ENCODE measurements around the gene ADGRD1. TPM values are rescaled to one million over a fixed set of nuclear protein-coding genes. Genes with fewer than 3 reads are reported as not detected.

The ADGRD1 gene
- polyA plus RNA-seq, 3 donors: 4.7 to 17.9 (median 4.9) TPM

GRCh38 chr12:130989391-130989790 is 35.7 kb downstream of the ADGRD1 start:
- no peak overlapping the region for H3K27ac ChIP-seq (ENCODE audit: low read depth in 1 of 2, low read length in 2 of 2)
- Mint-ChIP-seq H3K9me3 (peaks cover 0 to 4% (median 0%) of the 10 kb centered on the region in 7 donors), H3K4me1 (no peaks in the 10 kb centered on the region), H3K4me3 (no peak overlapping the region), H3K36me3 (peaks cover 32 to 46% of the 10 kb centered on the region in 2 donors), H3K27me3 (ENCODE audit: low read depth in 3 of 3) (peaks cover 9 to 35% (median 23%) of the 10 kb centered on the region in 3 donors), H3K27ac (no peak overlapping the region)
- 92% methylated on average over 6 of the region's 8 CpGs for WGBS (ENCODE audit: insufficient coverage)
- intact Hi-C loops (cut with micrococcal nuclease): no loop called here
- H3K36me3 ChIP-seq (replicated peaks in 1 of 2; ENCODE audit: control insufficient read depth in 1 of 2, insufficient read depth in 2 of 2, low read length in 2 of 2): peaks cover 0 to 22% of the 10 kb centered on the region in 2 donors
- no peaks in the 10 kb centered on the region for H3K27me3 ChIP-seq (ENCODE audit: control insufficient read depth in 2 of 2, insufficient read depth in 2 of 2, low read length in 2 of 2)
- H3K4me1 ChIP-seq (ENCODE audit: control insufficient read depth in 1 of 2, insufficient read depth in 2 of 2, low read length in 2 of 2): no peaks in the 10 kb centered on the region
- H3K79me2 ChIP-seq (ENCODE audit: insufficient read depth, low read length): no peaks in the 10 kb centered on the region
- no peak for DNase-seq
- H4K20me1 ChIP-seq (ENCODE audit: insufficient read depth, low read length): no peaks in the 10 kb centered on the region
- TF ChIP-seq CTCF (IDR thresholded peaks at IDR 0.05): no peak
- no peaks in the 10 kb centered on the region for H3K9me3 ChIP-seq (replicated peaks in 1 of 2; ENCODE audit: control insufficient read depth in 1 of 2, insufficient read depth in 1 of 2, low read length in 2 of 2)
- no peak overlapping the region for H3K4me2 ChIP-seq (replicated peaks; ENCODE audit: extremely low read depth, low read length, poor library complexity, severe bottlenecking)
- H3K4me3 ChIP-seq (replicated peaks in 1 of 3; ENCODE audit: low read depth in 2 of 3, low read length in 3 of 3): no peak overlapping the region
- H3K9ac ChIP-seq (ENCODE audit: insufficient read depth, low read length, poor library complexity, severe bottlenecking): no peak overlapping the region
- no peak overlapping the region for H2AFZ ChIP-seq (ENCODE audit: insufficient read depth, low read depth, low read length, poor library complexity, severe bottlenecking)

GRCh38 chr12:130990034-130990433 is 36.3 kb downstream of the ADGRD1 start:
- Histone ChIP-seq H4K20me1 (ENCODE audit: insufficient read depth, low read length) (no peaks in the 10 kb centered on the region), H3K9me3 (replicated peaks in 1 of 2; ENCODE audit: control insufficient read depth in 1 of 2, insufficient read depth in 1 of 2, low read length in 2 of 2) (no peaks in the 10 kb centered on the region), H3K36me3 (replicated peaks in 1 of 2; ENCODE audit: control insufficient read depth in 1 of 2, insufficient read depth in 2 of 2, low read length in 2 of 2) (peaks cover 0 to 26% of the 10 kb centered on the region in 2 donors), H3K27me3 (ENCODE audit: control insufficient read depth in 2 of 2, insufficient read depth in 2 of 2, low read length in 2 of 2) (no peaks in the 10 kb centered on the region), H3K4me3 (replicated peaks in 1 of 3; ENCODE audit: low read depth in 2 of 3, low read length in 3 of 3) (no peak overlapping the region), H2AFZ (ENCODE audit: insufficient read depth, low read depth, low read length, poor library complexity, severe bottlenecking) (no peak overlapping the region), H3K4me2 (replicated peaks; ENCODE audit: extremely low read depth, low read length, poor library complexity, severe bottlenecking) (no peak overlapping the region), H3K27ac (ENCODE audit: low read depth in 1 of 2, low read length in 2 of 2) (no peak overlapping the region), H3K9ac (ENCODE audit: insufficient read depth, low read length, poor library complexity, severe bottlenecking) (no peak overlapping the region), H3K79me2 (ENCODE audit: insufficient read depth, low read length) (no peaks in the 10 kb centered on the region), H3K4me1 (ENCODE audit: control insufficient read depth in 1 of 2, insufficient read depth in 2 of 2, low read length in 2 of 2) (no peaks in the 10 kb centered on the region)
- Mint-ChIP-seq H3K36me3 (peaks cover 35 to 51% of the 10 kb centered on the region in 2 donors), H3K27ac (no peak overlapping the region), H3K4me1 (peaks cover 2% of the 10 kb centered on the region), H3K27me3 (ENCODE audit: low read depth in 3 of 3) (peaks cover 9 to 30% (median 20%) of the 10 kb centered on the region in 3 donors), H3K4me3 (no peak overlapping the region), H3K9me3 (peaks cover 0 to 4% (median 0%) of the 10 kb centered on the region in 7 donors)
- no peak for TF ChIP-seq CTCF (IDR thresholded peaks at IDR 0.05)
- intact Hi-C loops (cut with micrococcal nuclease): no loop called here
- DNase-seq: no peak
- 100% methylated on average over 5 of the region's 8 CpGs for WGBS (ENCODE audit: insufficient coverage)
